Measurements from ENCODE around the gene ALDH6A1. TPM values are rescaled to one million over a fixed set of nuclear protein-coding genes. Genes with fewer than 3 reads are reported as not detected.

ALDH6A1 gene
- total and polyA plus RNA-seq, 2 of the 8 experiments (the other 6 are each of a cell fraction or from before 2014, with no cell fraction given): 12.1 to 28.7 TPM

DNA sequence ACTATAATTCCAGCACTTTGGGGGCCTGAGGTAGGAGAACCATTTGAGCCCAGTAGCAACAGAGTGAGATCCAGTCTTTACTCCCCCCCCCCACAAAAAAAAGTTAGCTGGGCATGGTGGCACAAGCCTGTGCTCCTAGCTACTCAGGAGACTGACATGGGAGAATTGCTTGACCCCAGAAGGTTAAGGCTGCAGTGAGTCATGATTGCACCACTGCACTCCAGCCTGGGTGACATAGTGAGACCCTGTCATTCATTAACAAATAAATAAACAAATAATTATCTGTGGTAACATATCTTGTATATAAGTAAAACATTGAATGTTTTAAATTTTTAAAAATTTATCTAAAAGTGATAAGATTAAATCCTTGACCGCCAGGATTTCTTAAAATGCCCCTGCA lies 70.0 kb downstream of the ALDH6A1 start (continued):
- no peak for TF ChIP-seq ASH2L (IDR thresholded peaks at IDR 0.05; ENCODE audit: low read length)
- no peak for TF ChIP-seq MAFK (IDR thresholded peaks at IDR 0.05; ENCODE audit: low read depth, low read length)
- no peak for TF ChIP-seq BCL11A (IDR thresholded peaks at IDR 0.05; ENCODE audit: low read depth in 2 of 2, low read length in 2 of 2)
